ENCODE data around the gene GRIK2.
A peak's percentile ranks its signal among the peaks of the same experiment; 100 is the strongest.

Gene GRIK2

DNA sequence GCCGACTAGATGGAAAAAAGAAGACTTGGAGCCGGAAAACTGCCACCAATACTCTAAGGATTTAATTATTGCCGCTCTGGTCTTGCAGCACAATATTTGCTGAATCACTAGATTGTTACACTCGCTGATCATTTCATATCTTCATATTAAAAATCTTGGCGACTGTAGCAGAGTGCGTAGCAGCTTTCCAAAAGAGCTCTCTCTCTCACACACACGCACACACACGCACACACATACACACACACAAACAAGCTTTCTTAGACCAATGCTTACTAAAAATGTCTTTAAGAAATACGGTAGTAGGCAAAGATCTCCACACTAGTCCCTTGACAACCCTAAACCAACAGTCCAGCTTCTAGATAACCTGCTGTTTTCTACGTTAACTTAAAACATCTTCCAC is 7.7 kb downstream of the GRIK2 start:
- no peak for DNase-seq

DNA sequence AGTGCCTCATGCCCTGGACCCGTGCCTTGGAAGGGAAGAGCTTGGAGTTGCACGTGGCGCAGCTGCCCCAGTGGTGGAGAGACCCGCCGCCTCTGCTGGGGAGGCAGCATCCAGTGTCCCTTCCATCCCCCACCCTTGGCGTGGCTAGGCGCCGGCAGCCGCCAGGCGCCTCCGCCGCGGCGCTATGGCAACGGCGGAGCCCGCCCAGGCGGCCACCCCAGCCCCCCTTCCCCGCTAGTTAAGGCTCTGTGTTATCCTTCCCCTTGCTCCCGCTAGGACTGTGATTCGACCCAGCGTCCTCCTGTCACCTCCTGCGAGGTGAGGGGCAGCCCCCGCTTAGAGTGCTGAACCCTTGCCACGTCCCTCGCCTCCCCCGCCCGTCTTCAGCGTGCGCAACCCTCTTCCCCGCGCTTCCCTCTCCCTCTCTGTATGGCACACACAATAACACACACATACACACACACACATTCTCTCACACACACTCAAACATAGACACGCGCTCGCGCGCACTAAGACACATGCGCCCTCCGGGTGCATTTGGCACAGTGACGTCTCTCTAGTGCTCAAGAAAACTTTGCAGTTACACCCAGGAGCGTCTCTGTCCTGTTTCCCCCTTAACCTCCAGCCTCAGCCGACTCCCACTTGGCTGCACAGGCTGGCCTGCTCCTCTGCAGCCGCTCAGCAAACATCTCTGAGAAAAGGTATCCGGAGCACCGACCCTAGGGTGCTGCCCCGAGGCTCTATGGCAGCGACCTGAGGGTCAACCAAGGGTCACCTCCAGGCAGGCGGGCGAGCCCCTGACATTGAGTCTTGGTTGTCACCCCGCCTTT is 8.5 kb downstream of the GRIK2 start:
- no peak for DNase-seq

DNA sequence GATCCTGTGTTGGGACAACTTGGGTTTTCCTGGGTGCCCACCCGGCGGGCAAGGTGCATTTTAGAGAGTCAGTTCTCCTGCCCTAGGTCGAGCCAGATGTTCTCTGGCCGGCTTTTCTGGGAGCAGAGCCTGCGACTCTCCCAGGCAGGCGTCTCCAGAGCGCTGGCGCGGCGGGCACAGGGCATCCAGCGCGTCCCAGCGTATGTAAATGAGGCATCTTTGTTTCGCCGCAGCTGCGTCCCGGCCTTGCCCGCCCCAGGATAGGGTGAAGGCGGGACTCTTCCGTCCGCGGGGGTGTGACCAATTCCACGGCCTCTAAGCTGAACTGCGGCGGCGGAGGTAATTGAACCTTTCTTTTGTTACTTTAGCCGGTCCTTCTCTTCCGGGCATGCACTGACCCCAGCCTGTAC is 9.1 kb downstream of the GRIK2 start:
- no peak for DNase-seq

DNA sequence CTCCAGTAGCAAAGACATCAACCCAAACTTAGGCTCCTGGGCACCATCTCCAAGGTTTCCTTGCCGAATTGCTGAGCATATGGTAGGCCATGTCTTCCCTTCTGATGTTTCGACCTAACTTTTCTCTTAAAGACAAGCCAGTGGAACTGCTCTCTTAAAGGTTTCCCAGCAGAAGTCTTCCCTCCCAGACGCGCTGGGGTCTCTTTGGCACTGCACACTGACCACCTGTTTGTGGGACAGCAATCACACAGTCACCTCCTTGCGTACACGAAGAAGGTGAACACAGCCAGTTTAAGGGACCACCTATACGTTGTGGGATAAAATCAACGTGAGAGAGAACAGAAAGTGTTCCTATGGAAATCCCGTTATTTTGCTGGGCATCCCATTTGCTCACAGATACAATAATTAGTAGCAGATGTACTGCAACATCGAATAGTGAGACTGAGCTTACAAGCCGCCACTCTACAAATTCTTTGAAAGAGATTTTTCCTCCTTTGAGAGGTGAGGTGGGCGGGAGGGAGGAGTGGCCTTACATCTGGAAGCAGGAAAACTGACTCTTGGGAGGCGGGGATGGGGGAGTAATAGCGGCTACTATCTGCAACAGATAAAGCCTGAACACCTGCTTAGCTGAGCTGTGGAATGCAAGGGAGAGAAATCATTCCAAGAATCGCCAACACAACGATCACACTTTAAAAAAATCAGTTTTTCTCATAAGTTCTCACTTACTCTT is 9.9 kb downstream of the GRIK2 start:
- DNase-seq = no peak

DNA sequence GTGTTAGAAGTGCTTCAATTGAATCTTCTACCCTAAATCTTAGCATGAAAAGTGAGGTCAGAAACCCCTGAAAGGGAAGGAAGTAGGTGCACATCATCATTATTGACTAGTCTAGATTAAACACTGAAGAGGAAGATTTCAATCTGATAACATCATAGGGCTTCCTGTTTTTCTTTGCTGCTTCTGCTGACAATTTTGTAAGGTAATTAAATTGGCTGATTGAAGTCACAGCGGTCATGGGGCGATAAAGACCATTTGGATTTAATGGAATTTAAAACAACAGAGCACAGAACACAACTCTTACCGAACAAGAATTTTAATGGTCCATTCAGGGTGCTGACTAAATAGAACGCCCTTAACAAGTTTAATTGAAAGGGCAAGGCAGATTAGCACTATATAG is 11.3 kb downstream of the GRIK2 start:
- DNase-seq = no peak

DNA sequence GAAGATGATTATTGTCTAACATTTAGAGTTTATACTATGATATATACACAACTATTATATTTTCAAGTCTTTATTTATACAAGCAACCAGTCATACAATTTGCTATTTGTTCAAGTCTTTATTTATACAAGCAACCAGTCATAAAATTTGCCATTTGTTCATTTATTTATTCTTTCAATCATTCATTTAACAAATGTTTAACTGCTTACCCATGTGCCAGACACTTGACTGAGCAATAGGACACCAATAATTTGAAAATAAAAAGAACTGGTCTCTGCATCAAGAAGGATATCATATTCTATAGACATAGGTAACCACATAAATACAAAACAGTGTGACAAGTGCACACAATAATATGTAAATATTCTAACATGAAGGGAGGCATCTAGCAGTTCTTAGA is 20.3 kb downstream of the GRIK2 start:
- no peak for DNase-seq

DNA sequence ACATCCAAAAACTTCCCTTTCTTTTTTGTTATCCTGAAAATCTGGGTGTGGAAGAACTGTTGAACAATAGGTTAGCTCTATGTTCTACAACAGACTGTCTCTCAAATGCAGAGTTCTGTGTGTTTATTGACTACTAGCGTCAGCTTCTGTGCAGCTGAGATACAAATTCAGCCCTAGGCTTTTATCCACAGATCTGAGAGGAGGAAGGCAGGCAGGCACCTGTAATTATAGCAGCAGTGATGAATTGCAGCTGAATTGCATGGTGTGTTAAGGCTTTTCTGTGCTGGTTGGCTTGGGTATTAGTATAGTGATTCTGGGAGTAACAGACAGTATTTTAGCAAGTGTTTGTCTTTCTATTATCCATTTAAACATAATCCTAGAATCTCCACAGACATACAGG is 24.4 kb downstream of the GRIK2 start:
- DNase-seq = peak; percentile 19

DNA sequence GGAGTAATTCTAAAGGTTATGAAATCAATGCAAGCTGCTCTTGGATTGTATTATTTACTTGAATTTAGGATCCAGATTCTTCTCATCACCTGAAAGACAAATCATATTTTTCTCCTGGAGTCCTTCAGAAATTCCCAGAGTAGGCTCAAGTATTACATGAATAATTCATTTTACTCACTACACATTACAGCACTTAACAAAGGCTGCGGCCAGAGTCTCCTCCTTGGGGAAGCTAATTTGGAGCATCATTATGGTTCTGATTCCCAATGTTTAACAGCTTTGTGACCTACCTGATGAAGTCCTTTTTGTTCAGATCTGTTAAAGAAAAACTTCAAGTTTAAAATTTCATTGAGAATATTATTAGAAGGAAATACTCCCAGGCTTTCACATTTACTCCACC is 28.7 kb downstream of the GRIK2 start:
- DNase-seq = peak; percentile 2

DNA sequence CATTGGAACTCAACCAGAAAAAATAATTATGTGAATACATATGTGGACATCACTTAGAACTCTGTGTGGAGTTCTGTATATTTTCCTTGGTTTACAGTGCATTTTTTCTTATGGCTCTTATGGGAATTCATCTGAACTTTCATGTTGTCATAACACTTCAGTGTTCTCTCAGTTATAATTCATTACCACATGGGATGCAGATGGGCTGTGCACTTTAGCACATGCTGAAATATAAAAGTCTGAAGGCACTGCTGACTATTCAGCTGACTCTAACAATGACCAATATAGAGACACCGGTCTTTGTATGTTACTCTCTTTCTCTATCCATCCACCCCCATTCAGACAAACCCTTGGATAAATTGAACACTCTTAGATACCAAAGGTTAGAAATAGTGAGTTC is 29.3 kb downstream of the GRIK2 start:
- DNase-seq = no peak

DNA sequence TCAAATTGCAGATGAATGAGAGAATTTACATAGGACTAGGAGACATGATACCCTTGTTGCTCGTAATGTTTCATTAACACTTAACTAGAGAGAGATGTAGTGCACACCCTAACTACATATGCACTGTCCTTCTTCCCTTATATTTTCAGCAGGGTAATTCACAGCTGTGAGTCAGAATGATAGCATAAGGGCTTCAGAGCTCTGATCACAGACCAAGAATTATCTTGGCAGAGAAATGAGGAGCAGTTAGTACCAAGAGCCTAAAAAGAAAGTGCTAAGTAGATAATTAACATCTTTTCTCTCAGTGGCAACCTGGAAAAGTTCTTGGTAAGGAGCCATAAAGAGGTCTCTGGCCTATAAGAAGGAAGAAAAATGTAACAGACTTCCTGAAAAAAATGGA is 35.8 kb downstream of the GRIK2 start:
- DNase-seq = peak; percentile 9

DNA sequence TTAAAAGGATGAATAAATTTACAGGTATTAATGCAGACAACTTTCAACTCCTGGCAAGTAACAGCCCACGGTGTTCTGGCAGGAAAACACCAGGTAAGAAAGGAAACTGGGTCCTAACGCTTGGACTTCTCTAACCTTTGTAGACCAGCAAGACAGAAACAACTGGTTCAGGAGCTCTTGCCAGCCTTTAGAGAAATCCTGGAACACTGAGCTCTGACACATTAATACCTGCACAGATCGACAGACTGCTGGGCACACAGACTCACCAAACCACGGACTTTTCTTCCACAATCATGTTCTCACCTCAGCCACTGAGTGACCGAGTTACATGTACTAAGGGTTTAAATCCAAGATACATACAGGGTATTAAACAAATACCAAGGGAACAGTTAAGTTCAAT is 36.3 kb downstream of the GRIK2 start:
- no peak for DNase-seq

DNA sequence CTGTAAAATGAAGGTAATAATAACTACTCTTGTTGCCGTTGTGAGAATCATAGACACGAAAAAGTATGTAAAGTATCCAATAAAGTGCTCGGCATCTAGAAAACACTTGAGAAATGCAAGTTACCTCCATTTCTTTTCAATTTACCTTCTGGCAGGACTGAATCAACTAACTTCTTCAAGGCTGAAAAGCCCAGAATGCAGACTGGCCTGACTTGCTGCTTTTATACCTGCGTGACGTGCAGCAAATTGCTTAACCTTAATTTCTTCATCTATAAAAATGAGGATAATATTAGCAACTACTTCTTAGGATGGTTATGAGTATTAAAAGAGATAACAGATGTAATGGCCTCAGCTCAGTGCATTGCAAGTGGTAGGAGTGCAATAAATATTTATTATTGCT is 39.6 kb downstream of the GRIK2 start:
- DNase-seq = no peak

DNA sequence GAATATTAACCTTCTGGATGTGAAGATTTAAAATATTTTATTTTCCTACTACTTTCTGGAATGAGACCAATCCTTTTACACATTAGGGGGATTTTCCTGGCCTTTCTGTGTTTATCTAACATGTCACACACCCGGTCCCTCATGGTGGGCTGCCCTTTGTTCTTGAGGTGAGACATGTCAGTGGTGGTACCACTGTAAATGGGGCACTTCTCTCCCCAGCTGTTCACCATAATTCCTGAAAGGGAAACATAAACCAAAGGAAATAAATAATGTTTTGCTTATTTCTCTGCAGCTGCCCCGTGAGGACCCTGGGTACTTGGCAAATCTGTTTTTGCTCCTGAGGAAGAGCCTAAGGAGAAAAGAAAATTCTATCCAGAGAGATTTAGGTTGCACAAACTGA is 41.1 kb downstream of the GRIK2 start:
- no peak for DNase-seq

DNA sequence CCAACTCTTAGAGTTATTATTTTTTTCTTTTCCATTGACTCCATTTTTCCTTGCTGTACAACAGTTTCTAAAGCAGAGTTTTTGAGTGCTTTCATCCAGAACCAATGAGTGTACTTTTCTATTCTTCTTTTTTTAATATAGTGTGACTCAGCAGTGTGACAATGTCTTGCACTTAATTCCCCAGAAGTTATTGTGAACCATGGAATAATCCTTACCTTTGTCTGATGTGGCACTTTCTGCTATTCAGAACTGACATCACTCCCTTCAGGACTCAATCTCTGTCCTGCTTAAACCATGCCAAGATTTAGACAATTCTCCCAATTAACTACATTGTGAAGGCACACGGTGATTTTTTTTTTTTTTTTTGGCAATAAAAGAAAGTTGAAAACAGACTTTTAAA is 41.5 kb downstream of the GRIK2 start:
- no peak for DNase-seq

DNA sequence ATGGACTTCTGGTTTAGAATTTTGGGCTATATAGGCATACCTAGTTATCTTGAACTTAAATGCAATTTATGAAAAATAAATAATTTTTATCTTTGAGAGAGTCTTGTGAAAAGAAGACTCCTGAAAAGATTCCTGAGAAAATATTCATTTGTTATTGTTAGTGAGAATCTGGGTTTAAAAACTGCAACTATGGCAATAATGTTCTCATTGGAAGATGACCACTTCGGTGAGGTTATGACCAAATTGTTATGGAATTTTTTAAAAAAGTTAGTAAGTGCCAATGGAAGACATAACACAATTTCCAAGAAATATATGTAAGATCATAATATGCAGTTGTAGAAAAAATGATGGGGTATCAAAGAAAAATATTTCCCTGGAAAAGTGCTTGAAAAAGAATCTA is 46.3 kb downstream of the GRIK2 start:
- no peak for DNase-seq

DNA sequence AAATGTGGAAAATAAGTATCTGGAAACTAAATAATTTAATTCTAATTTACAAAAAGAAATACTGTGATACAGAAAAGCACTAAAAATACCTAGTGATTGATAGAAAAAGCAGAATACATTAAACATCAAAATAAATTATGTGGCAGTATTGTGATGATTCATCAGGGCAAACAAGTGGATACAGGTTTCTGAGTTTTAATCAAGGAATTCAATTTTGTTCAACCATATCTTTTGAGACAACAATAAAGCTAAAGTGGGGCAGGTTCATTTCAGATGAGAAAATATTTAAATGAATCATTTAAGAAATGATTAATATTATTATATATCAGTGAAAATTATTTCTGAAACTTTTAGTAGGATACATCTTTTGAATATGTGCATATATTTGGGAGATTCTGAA is 49.8 kb downstream of the GRIK2 start:
- DNase-seq = no peak

DNA sequence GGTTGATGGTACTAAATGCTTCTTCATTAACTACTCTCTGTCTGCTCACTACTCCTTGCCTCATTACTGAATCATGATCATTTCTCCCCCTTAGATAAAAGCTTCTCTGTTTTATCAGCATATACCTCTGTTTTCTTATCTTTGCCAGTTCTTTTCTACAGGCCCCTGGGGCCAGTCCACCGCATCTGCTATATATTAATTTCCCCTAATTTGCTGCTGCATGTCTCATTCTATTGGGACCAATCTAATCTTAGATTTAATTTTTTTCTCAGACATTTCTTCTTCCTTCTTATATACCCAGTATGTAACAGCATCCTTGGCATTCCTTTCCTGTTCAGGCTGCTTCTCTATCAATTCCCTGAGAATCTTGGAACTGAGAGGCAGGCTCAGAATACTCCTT is 51.2 kb downstream of the GRIK2 start:
- DNase-seq = no peak

DNA sequence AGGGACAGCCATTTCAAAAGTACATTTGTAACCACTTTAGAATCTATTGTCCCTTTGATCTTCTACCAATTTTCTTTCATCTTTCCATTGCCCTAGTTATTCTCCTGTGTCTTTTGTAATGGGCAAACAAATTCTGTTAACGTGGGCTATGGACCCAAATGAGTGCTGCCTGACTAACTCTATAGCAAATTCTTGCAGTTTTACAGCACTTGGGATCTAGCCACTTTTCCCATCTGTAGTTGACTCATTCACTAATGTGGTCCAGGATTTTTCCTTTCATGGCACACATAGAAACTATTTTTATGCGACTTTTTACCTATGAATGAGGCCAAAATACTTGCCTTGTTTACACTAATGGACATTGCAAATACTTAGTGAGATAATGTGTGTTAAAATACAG is 52.0 kb downstream of the GRIK2 start:
- DNase-seq = no peak

DNA sequence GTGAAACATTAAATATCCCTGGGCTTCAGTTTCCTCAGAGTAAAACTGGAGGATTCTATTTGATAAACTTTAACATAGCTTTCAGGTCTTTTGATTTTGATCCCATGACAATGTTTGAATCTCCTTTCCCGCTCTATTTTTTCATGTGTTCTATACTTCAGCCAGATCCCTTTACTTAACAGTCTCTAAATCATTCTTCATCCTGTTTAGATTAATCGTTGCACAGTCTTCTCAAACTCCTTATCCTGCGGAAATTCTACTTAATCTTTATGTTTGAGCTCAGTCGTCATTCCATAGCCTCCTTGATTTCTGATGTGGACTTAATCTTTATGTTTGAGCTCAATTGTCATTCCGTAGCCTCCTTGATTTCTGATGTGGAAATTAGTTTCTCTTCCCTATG is 57.4 kb downstream of the GRIK2 start:
- DNase-seq = no peak

DNA sequence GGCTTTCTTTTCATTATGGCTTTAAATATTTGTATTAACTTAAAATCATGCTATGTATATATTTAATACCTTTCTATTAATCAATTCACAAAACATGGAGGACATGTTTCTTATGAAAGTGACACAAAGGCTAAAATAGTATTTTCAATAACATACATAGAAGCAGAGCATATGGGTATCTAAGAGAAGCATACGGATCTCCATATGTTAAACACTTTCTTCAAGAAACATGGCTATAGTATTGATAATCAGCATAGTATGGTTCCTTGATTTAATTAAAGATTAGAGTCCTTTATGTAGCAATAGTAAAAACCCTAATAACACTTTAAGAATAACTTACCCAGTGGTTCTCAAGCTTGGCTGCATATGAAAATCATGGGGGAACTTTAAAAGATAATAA is 58.5 kb downstream of the GRIK2 start:
- DNase-seq = no peak

DNA sequence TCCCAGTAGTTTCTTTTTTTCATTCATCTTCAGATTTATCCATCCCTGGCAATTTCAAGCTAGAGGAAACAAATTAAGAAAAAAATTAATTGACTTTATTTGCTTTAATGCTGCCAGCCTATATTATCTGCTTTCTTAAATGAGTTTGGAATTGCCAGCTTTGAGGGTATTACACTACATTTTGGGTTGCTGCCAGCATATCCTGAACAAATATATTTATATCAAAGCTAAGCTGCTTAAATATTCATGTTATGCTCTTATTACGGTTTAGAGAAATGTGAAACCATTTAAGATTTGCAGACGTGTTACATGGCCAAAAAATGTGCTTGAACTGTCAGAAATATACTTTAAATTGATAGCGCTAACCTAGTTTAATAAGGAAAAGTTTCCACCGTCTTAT is 59.7 kb downstream of the GRIK2 start:
- no peak for DNase-seq

DNA sequence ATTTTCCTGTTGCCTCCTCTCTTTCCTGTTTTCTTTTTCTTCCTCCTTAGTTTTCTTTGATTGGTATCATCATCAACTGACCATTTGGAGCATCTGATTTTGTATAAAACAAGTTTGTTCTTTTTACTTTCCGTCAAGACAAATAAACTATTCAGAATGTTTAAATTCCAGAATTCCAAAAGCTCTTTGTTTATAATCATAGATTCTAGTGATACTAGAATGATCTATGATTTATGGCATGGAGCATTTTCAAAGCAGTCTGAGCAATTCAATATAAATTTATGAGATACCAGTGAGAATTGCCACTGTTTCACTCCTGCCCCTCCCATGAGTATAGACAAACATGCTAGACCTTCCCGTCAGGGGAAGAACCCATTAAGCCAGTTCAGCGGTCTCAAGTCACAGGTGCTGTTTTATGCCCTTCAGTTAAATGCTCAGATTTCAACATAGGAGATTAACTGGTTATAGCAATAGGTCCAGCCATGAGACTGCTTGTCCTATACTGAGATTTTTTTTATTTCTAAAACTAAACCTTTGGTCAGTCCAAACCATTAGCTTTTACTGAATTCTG is 60.7 kb downstream of the GRIK2 start:
- no peak for DNase-seq

DNA sequence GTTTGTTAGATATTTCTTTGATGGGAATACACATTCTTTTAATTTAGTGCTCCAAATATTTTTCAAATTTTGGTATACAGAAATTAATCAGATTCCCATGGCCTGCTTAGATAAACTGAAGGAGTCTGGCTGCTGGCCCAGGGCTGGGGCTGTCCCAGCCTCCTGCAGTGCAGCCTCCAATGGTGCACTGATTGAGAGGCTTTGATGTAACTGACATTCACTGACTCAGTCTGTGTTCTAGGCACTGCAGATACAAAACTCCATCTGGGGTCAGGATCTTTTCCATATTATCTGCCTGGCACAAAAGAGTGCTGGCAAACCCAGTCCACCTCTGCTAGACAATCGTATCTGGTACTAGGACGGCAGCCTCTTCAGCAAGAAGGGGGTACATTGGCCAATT is 64.8 kb downstream of the GRIK2 start:
- DNase-seq = no peak

DNA sequence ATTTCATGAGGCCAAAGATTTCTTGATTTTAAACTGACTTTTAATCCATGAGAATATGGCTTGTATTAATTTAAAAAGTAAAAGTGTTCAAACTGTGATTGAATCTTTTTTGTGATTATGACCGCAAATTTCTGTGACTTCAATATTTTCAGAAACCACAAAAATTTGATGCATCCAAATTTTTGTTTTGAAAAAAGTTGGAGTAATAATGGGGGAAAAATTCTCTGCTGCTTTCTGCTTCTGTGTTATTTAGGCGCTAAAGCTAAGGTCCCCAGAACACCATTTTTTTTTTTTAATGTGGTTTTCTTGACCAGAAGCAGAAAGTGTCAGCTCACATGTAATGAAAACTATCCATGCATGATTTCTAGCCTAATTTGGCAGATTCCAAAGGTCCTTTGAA is 65.3 kb downstream of the GRIK2 start:
- DNase-seq = no peak

Measured in NCI-H345 (cell line).